Measurements from ENCODE around the gene EARS2. TPM values are rescaled to one million over a fixed set of nuclear protein-coding genes. Genes with fewer than 3 reads are reported as not detected.

EARS2 gene
- total and polyA plus RNA-seq, 9 of the 15 experiments (the other 6 are each of a cell fraction or from before 2014, with no cell fraction given) = 17.6 to 58.6 (median 36.3) TPM

DNA sequence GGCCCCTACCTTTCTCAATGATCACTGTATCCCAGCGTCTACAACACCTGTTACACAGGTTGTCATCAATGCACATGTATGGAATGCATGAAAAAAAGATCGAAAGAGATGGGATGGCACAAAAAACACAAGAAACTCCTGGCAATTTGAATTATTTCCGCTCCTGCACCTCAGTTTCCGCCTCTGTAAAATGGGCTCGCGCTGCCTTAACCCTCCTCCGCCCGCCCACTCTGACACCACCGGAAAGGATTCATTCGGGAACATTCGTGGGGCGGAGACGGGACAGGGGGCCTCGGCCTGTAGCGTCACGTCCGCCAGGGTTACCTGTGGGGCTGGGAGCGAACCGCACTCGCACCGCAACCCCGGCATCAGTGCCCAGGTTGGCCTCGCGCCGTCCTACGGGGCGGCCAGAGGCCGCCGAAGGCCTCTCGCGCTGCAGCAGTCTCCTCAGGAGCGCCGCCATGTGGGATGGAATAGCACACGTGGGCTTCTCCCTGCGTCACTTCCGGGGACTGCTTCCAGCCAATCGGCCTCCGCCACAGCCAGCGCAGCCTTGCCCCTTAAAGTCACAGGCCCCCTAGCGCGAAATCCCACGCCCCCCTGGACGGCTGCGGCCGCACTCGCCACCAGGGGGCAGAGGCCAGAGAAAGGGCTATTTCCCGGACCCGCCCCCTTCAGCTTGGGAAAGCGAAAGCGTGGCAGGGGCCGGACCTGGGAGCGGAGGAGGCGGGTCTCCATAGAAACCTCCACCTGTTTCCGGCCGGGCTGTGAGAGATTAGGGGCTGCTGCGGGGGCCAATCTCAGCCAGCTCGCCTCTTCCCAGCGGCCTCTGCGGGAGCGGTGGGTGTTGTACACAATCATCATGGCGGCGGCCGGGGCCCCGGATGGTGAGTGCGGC lies at the start of gene EARS2, which contains the start of gene UBFD1 (continued):
- TF ChIP-seq, protein P1, sequence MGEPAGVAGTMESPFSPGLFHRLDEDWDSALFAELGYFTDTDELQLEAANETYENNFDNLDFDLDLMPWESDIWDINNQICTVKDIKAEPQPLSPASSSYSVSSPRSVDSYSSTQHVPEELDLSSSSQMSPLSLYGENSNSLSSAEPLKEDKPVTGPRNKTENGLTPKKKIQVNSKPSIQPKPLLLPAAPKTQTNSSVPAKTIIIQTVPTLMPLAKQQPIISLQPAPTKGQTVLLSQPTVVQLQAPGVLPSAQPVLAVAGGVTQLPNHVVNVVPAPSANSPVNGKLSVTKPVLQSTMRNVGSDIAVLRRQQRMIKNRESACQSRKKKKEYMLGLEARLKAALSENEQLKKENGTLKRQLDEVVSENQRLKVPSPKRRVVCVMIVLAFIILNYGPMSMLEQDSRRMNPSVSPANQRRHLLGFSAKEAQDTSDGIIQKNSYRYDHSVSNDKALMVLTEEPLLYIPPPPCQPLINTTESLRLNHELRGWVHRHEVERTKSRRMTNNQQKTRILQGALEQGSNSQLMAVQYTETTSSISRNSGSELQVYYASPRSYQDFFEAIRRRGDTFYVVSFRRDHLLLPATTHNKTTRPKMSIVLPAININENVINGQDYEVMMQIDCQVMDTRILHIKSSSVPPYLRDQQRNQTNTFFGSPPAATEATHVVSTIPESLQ (CRISPR knock-in tag; IDR thresholded peaks at IDR 0.05) = peak; percentile 56; the same call in 1 of the 2 replicates
- TF ChIP-seq ZNF263 (CRISPR knock-in tag; IDR thresholded peaks at IDR 0.05; ENCODE audit: borderline replicate concordance) (peak; percentile 39; the same call in 1 of the 2 replicates), MBD2 (IDR thresholded peaks at IDR 0.05; ENCODE audit: borderline replicate concordance, low read depth) (peak; percentile 57), SMARCB1 (IDR thresholded peaks at IDR 0.05; ENCODE audit: insufficient read length, low read depth) (no peak), MYBL2 (IDR thresholded peaks at IDR 0.05; ENCODE audit: low read depth) (no peak; the same call in 1 of the 2 replicates), MYBL2 (CRISPR knock-in tag; IDR thresholded peaks at IDR 0.05; ENCODE audit: borderline replicate concordance) (no peak), MEF2D (tag; conservative IDR thresholded peaks at IDR 0.05; ENCODE audit: low read depth) (no peak), SRSF9 (IDR thresholded peaks at IDR 0.05; ENCODE audit: borderline replicate concordance, low read depth, low read length) (no peak), KHSRP (IDR thresholded peaks at IDR 0.05) (0 out of 2 replicates have a peak, but pooled peaks have one; percentile 13), RBM15 (IDR thresholded peaks at IDR 0.05; ENCODE audit: insufficient read depth, low read length) (no peak), KLF1 (tag; IDR thresholded peaks at IDR 0.05) (no peak; the same call in none of the 2 replicates), PPARD (CRISPR knock-in tag; IDR thresholded peaks at IDR 0.05) (no peak), CHCHD3 (CRISPR knock-in tag; IDR thresholded peaks at IDR 0.05) (no peak), ZNF696 (CRISPR knock-in tag; conservative IDR thresholded peaks at IDR 0.05) (no peak), ETV6 (IDR thresholded peaks at IDR 0.05; ENCODE audit: borderline replicate concordance in 1 of 2, low read depth in 2 of 2, low read length in 1 of 2) (no peak), ETV6 (CRISPR knock-in tag; IDR thresholded peaks at IDR 0.05; ENCODE audit: borderline replicate concordance) (no peak), ZNF561 (CRISPR knock-in tag; conservative IDR thresholded peaks at IDR 0.05) (no peak), ZNF134 (CRISPR knock-in tag; conservative IDR thresholded peaks at IDR 0.05) (peak; percentile 50; the same call in 1 of the 2 replicates), MEIS2 (IDR thresholded peaks at IDR 0.05; ENCODE audit: partially characterized antibody) (peak; percentile 32), ZNF143 (CRISPR knock-in tag; IDR thresholded peaks at IDR 0.05) (peak; percentile 74), XRCC4 (IDR thresholded peaks at IDR 0.05; ENCODE audit: extremely low read depth, insufficient read depth, insufficient read length) (no peak)
- TF ChIP-seq, protein P2, sequence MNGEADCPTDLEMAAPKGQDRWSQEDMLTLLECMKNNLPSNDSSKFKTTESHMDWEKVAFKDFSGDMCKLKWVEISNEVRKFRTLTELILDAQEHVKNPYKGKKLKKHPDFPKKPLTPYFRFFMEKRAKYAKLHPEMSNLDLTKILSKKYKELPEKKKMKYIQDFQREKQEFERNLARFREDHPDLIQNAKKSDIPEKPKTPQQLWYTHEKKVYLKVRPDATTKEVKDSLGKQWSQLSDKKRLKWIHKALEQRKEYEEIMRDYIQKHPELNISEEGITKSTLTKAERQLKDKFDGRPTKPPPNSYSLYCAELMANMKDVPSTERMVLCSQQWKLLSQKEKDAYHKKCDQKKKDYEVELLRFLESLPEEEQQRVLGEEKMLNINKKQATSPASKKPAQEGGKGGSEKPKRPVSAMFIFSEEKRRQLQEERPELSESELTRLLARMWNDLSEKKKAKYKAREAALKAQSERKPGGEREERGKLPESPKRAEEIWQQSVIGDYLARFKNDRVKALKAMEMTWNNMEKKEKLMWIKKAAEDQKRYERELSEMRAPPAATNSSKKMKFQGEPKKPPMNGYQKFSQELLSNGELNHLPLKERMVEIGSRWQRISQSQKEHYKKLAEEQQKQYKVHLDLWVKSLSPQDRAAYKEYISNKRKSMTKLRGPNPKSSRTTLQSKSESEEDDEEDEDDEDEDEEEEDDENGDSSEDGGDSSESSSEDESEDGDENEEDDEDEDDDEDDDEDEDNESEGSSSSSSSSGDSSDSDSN (IDR thresholded peaks at IDR 0.05; ENCODE audit: borderline replicate concordance in 1 of 2, low read depth in 2 of 2, low read length in 2 of 2) = no peak
- TF ChIP-seq, protein P3, sequence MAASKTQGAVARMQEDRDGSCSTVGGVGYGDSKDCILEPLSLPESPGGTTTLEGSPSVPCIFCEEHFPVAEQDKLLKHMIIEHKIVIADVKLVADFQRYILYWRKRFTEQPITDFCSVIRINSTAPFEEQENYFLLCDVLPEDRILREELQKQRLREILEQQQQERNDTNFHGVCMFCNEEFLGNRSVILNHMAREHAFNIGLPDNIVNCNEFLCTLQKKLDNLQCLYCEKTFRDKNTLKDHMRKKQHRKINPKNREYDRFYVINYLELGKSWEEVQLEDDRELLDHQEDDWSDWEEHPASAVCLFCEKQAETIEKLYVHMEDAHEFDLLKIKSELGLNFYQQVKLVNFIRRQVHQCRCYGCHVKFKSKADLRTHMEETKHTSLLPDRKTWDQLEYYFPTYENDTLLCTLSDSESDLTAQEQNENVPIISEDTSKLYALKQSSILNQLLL (CRISPR knock-in tag; IDR thresholded peaks at IDR 0.05; ENCODE audit: borderline replicate concordance) = no peak
